GM12878 (cell line): ENCODE data around the gene CORO2B. TPM values are rescaled to one million over a fixed set of nuclear protein-coding genes. Genes with fewer than 3 reads are reported as not detected.

Experiments used
- ATAC-seq: fragments of 200-7000 bp; cut with Tn5 transposase; 3 replicates; pipeline ENCODE4 v1.9.1; 2020; ENCODE audit warnings: mild to moderate bottlenecking, moderate library complexity
- BruUV-seq: library from RNA; stranded (reverse); fragments of 400-500 nt; replicated peaks from 2 replicates; lab custom pipeline; 2021; lab: Mats Ljungman, UMichigan
- CTCF ChIA-PET: fragments of 300-600 bp; sonication (Branson Sonifier 250); formaldehyde crosslinking; extraction: SDS; loops from one replicate; lab custom pipeline; 2021; ENCODE audit warnings: inconsistent platforms; lab: Yijun Ruan, JAX
- POLR2A ChIA-PET: fragments of 350-600 bp; formaldehyde crosslinking; extraction: SDS; loops from one replicate; lab custom pipeline; 2021; ENCODE audit warnings: inconsistent platforms; lab: Charles Lee
- RAD21 ChIA-PET: fragments of 300-600 bp; sonication (Branson Sonifier 250); formaldehyde crosslinking; loops from one replicate; lab custom pipeline; 2023; ENCODE audit warnings: antibody characterized with exemption; ENCODE audit not compliant: unreplicated experiment; lab: Charles Lee
- SMC1A ChIA-PET: fragments of 300-600 bp; sonication (Branson Sonifier 250); formaldehyde crosslinking; loops from one replicate; lab custom pipeline; 2023; ENCODE audit not compliant: unreplicated experiment, uncharacterized antibody; lab: Charles Lee
- DNase-seq: peaks from one replicate; pipeline ENCODE4 v3.0.0-alpha.2; 2011; ENCODE audit warnings: low read depth, low spot score
- FAIRE-seq: peaks from 3 replicates; lab custom pipeline; 2011; peaks lifted over from hg19 to GRCh38; lab: Jason Lieb, UNC
- H2AFZ ChIP-seq: 2 replicates; pipeline ENCODE4 v1.6.0; 2011; ENCODE audit warnings: low read depth, low read length, control low read depth; ENCODE audit not compliant: control insufficient read depth
- H3K27ac ChIP-seq: 2 replicates; pipeline ENCODE4 v1.5.1; 2011; ENCODE audit warnings: control low read depth; ENCODE audit not compliant: control insufficient read depth, insufficient read depth
- H3K27me3 ChIP-seq, 2 experiments: replicated peaks in 1 of 2; 2 replicates each; pipeline versions ENCODE4 v1.6.0 to v1.6.1; 2011; ENCODE audit warnings: low read length in 1 of 2; ENCODE audit not compliant: control insufficient read depth in 2 of 2, insufficient read depth in 2 of 2
- H3K36me3 ChIP-seq, 2 experiments: 2 replicates each; pipeline ENCODE4 v1.5.1; 2011; ENCODE audit warnings: low read length in 1 of 2; ENCODE audit not compliant: control insufficient read depth in 2 of 2, insufficient read depth in 2 of 2
- H3K4me1 ChIP-seq: 2 replicates; pipeline ENCODE4 v1.6.1; 2011; ENCODE audit warnings: mild to moderate bottlenecking, low read length, moderate library complexity, mixed read lengths; ENCODE audit not compliant: control insufficient read depth, insufficient read depth
- H3K4me2 ChIP-seq: 2 replicates; pipeline ENCODE4 v1.6.0; 2011; ENCODE audit warnings: control low read depth; ENCODE audit not compliant: control insufficient read depth, insufficient read depth
- H3K4me3 ChIP-seq: fragments of 200-600 bp; sonication (generic); 2 replicates; pipeline ENCODE4 v1.5.1; 2016
- H3K79me2 ChIP-seq: 2 replicates; pipeline ENCODE4 v1.6.0; 2011; ENCODE audit warnings: low read length; ENCODE audit not compliant: control insufficient read depth, insufficient read depth
- H3K9ac ChIP-seq: 2 replicates; pipeline ENCODE4 v1.8.0; 2011; ENCODE audit warnings: low read length, control low read depth, mixed read lengths; ENCODE audit not compliant: control insufficient read depth, insufficient read depth
- H3K9me3 ChIP-seq: replicated peaks from 3 replicates; pipeline ENCODE4 v1.5.1; 2011; ENCODE audit warnings: mild to moderate bottlenecking, low read length; ENCODE audit not compliant: control insufficient read depth, insufficient read depth
- H4K20me1 ChIP-seq: 2 replicates; pipeline ENCODE4 v1.6.0; 2011; ENCODE audit not compliant: control insufficient read depth, insufficient read depth
- CBX3 ChIP-seq: fragments of 200-600 bp; sonication (generic); IDR thresholded peaks from 2 replicates; pipeline ENCODE4 v1.6.1; 2016; ENCODE audit warnings: low read depth, borderline replicate concordance
- CREM ChIP-seq: IDR thresholded peaks from 2 replicates; pipeline ENCODE4 v1.6.1; 2014; ENCODE audit warnings: antibody characterized with exemption, low read depth
- E2F4 ChIP-seq: IDR thresholded peaks from 2 replicates; pipeline ENCODE4 v1.6.1; 2012; ENCODE audit warnings: low read depth, low read length, improper control_type of control experiment
- E4F1 ChIP-seq: fragments of 450-650 bp; IDR thresholded peaks from 2 replicates; pipeline ENCODE4 v1.6.1; 2018; ENCODE audit warnings: borderline replicate concordance, mild to moderate bottlenecking; ENCODE audit not compliant: partially characterized antibody
- HSF1 ChIP-seq: fragments of 150-350 bp; IDR thresholded peaks from 2 replicates; pipeline ENCODE4 v1.6.1; 2014; ENCODE audit warnings: mild to moderate bottlenecking, low read depth, low read length
- PAX8 ChIP-seq: fragments of 450-650 bp; IDR thresholded peaks from 2 replicates; pipeline ENCODE4 v1.6.1; 2017; ENCODE audit warnings: mild to moderate bottlenecking, moderate library complexity
- PKNOX1 ChIP-seq: fragments of 450-650 bp; IDR thresholded peaks from 2 replicates; pipeline ENCODE4 v1.6.1; 2016; ENCODE audit warnings: mild to moderate bottlenecking
- SMC3 ChIP-seq: IDR thresholded peaks from 2 replicates; pipeline ENCODE4 v1.6.1; 2011; ENCODE audit warnings: low read length, improper control_type of control experiment, borderline replicate concordance
- SP1 ChIP-seq: IDR thresholded peaks from one replicate; pipeline ENCODE4 v1.6.1; 2011; ENCODE audit warnings: low read depth, low read length
- TCF12 ChIP-seq: IDR thresholded peaks from 2 replicates; pipeline ENCODE4 v1.6.1; 2011; ENCODE audit warnings: low read depth, mild to moderate bottlenecking, low read length
- WRNIP1 ChIP-seq: IDR thresholded peaks from 2 replicates; pipeline ENCODE4 v1.6.1; 2011; ENCODE audit warnings: low read depth, low read length, improper control_type of control experiment, borderline replicate concordance
- ZBTB11 ChIP-seq: fragments of 450-650 bp; formaldehyde crosslinking; IDR thresholded peaks from 2 replicates; pipeline ENCODE4 v1.5.0; 2022; ENCODE audit warnings: mild to moderate bottlenecking, missing genetic modification characterization
- ZNF217 ChIP-seq: fragments of 450-650 bp; IDR thresholded peaks from 2 replicates; pipeline ENCODE4 v1.6.1; 2017; ENCODE audit warnings: antibody characterized with exemption, mild to moderate bottlenecking
- WGBS: methylation state at CpG from one replicate; pipeline ENCODE4 v1.1.6; 2016; ENCODE audit warnings: low lambda C conversion rate; ENCODE audit not compliant: insufficient replicate concordance, insufficient coverage; ENCODE audit errors: missing lambda C conversion rate; 5-methylcytosine and 5-hydroxymethylcytosine counted together
- in situ Hi-C: fragments of 300-500 bp; cut with MboI; formaldehyde crosslinking; loops from 9 replicates; pipeline ENCODE4 v1.14.3; 2018; ENCODE audit warnings: mixed read lengths
- intact Hi-C: fragments of 100-400 bp; cut with micrococcal nuclease; formaldehyde crosslinking; loops from one replicate; pipeline ENCODE4 v1.14.2; 2022; ENCODE audit not compliant: unreplicated experiment
- polyA plus RNA-seq, 11 experiments: library from polyadenylated mRNA; depleted of rRNA in 4 of 11; unstranded in 6 of 11; stranded (reverse) in 5 of 11; fragments of >200 nt; fragmentation: Nextera tagmentation in 4 of 11; fragmentation: Illumina TruSeq in 1 of 11; extraction: Ambion mirVana in 4 of 11; extraction: Trizol in 1 of 11; gene quantifications; 1 replicate in 1 of 11; 2 replicates in 10 of 11; pipeline versions ENCODE4 v1.2.1 to v1.2.3, GENCODE V29; 2011 to 2016; ENCODE audit warnings: inconsistent platforms in 2 of 11, missing spikeins in 2 of 11, low read depth in 1 of 11
- total RNA-seq, 4 experiments: library from RNA; depleted of rRNA in 3 of 4; stranded (reverse); fragments of >200 nt in 3 of 4; fragmentation: Illumina TruSeq in 1 of 4; extraction: Trizol in 1 of 4; gene quantifications; 2 replicates each; pipeline versions ENCODE4 v1.2.1 to v1.2.3, GENCODE V29; 2013 to 2021

CORO2B gene
- total and polyA plus RNA-seq, 10 of the 15 experiments (the other 5 are each of a cell fraction or from before 2014, with no cell fraction given): 0.05 to 0.73 (median 0.13) TPM; not detected in 4

- RAD21 ChIA-PET: no interaction called here
- WGBS: 37% methylated on average over 14 of the region's 14 CpGs
- no peak for ATAC-seq
- intact Hi-C loops: no loop called here
- no peaks in the 10 kb centered on the region for H3K9me3 ChIP-seq
- POLR2A ChIA-PET: no interaction called here
- no peak overlapping the region for H3K27ac ChIP-seq
- CTCF ChIA-PET: interaction anchor here (1.5 kb wide), 1 partner anchor 48 kb away, joined by 4 read pairs; no protein-coding TSS in a partner anchor
- H2AFZ ChIP-seq: no peak overlapping the region
- BruUV-seq: no TSS peak
- no peaks in the 10 kb centered on the region for H3K36me3 ChIP-seq
- in situ Hi-C loops: no loop called here
- H4K20me1 ChIP-seq: no peaks in the 10 kb centered on the region
- H3K79me2 ChIP-seq: no peaks in the 10 kb centered on the region
- no peaks in the 10 kb centered on the region for H3K4me1 ChIP-seq
- no peak overlapping the region for H3K4me3 ChIP-seq
- DNase-seq: no peak
- SMC1A ChIA-PET: interaction anchor here (1.1 kb wide), 1 partner anchor 121 kb away, joined by 4 read pairs; no protein-coding TSS in a partner anchor
- FAIRE-seq: no peak
- TF ChIP-seq CBX3: no peak
- no peak for TF ChIP-seq E4F1
- no peak for TF ChIP-seq ZNF217
- TF ChIP-seq CREM: no peak
- TF ChIP-seq HSF1: no peak
- TF ChIP-seq PAX8: no peak
- TF ChIP-seq SMC3: no peak
- no peak for TF ChIP-seq PKNOX1
- no peak for TF ChIP-seq TCF12
- TF ChIP-seq E2F4: no peak
- TF ChIP-seq WRNIP1: no peak
- no peak for TF ChIP-seq ZBTB11 (CRISPR knock-in tag)
- no peak for TF ChIP-seq SP1
- TF ChIP-seq, all 136 proteins: peak for 0
- Histone ChIP-seq H3K27me3 (peaks cover 0 to 6% of the 10 kb centered on the region in 2 experiments; a peak in 3 of 4 replicates), H3K4me2 (no peak overlapping the region), H3K9ac (no peak overlapping the region)
Observed at GRCh38 chr15:68598171-68599152, 19.7 kb downstream of the CORO2B start.
